COLO829 (cell line): ENCODE measurements around the gene ZNF608.

Experiments
- DNase-seq: peaks from one replicate; pipeline ENCODE4 v3.0.0; 2012; ENCODE audit warnings: low spot score

The ZNF608 gene

GRCh38 chr5:124716169-124716568, 30.3 kb downstream of the ZNF608 start:
- no peak for DNase-seq

DNA sequence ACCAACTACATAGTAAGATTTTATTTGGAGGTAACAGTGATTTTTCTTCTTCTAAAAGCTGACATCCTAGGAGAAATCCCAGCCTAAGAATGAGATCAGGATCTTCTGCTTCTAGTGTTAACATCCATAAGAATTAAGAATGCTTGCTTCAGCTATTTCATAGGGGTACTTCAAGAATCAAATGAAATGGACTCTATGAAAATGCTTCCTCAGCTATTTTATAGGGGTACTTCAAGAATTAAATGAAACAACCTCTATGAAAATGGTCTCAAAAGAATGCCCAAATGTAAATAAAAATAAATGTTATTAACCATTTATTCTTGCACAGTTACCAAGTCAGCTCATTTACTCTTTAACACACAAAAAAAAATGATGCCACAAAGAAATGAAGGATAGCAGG, 31.5 kb downstream of the ZNF608 start:
- no peak for DNase-seq

DNA sequence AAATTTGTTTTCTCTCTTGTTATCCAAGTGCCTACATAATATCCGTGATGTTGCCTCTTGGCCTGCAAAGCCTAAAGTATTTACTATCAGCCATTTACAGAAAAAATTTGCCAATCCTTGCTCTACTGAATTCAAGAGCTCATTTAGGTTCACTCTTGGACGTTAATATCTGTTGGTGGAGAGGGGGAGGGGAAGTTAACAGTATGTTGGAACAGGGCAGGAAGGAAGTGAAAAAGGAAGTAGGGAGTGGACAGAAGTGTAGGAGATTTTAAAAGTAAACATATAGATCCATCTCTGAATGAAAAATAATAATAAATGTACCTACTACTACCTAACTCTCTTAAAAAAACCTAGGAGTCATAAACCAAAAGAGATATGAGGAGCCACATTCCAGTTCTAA, 32.8 kb downstream of the ZNF608 start:
- no peak for DNase-seq

GRCh38 chr5:124712731-124713305, 33.6 kb downstream of the ZNF608 start:
- DNase-seq, result no peak

- DNase-seq, result no peak
These were observed 38.4 kb downstream of the ZNF608 start for GRCh38 chr5:124708086-124708485.

DNA sequence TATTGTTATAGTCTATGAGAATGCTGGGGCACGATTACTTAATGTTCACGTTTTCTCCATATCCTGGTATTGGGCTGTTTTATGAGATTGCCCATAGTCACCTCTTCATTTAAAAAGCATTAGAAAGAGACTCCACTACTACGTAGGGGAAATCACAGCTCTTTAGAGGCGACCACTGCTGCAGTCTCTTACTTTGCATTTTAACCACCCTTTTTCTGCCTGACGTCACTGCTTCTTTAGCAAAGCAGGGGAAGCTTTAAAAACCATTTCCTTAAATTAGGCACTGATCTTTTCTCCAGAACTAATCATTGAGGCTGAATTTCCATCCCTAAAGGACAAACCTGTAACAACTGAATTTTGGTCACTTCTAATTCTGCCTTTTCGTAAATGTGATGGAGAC, 38.9 kb downstream of the ZNF608 start:
- no peak for DNase-seq

GRCh38 chr5:124706729-124707361, 39.6 kb downstream of the ZNF608 start:
- DNase-seq, result no peak

DNA sequence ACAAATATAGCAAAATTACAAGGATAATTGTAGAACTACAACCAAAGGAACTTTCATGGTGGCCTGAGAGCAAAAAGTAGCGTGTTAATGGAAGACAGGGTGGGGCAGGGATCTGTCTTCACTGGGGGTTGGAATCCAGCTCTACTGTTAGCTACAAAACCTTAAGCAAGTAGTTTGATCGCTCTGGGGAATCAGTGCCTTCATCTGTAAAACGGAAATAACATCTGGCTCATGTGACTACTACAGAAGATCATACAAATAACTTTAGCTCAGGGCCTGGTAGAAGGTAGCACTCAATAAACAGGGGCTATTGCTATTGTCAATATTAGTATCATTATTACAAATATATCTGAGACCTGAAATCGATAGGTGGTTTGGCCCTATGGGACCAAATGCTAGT, 40.4 kb downstream of the ZNF608 start:
- no peak for DNase-seq

DNA sequence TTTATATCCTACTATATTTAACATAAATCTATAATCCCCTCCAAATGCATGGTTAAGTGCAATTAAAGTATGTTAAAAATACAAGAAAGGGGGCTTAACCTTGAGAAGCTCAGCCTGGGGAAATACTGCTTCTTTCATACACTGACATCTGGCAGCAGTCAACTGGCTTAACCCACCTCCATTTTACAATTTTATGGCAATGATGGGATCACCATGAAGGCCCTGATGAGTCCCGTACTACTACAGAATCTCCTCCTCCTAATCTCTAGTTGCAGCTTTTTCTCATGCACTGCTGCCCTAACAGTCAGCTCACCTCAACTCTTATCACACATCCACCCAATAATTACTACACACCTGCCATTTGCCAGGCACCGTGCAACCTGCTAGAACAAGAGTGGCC, 40.9 kb downstream of the ZNF608 start:
- no peak for DNase-seq

DNA sequence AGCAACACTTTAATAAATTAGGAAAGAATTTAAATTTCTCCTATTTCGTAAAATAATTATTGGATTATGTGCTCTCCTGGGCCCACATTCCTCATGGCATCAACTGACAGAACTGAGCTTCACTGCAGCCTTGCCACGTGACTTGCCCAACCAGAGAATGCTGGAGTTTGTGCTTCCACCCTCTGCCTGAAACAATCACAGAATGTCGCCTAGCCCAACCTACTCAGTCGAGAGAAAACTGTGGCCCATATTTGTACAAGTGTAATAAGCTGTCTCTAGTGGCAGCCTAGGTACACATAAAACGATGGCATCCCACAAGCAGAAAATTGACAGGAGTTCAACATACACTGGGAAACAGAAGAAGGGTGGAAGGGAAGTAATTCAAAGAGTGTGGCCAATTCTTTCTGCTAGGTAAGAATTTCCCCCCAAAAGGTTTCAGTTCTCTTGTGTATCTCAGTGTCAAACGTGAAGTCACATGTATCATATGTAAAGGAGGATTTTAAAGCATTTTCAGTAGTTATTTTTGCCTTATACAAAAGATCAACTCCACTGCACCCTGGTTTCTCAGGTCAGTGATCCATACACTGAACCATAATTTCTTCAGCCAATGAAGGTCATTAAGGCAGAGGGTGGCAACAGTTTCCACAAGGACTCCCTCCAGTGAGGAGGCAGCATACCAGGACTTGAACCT, 41.7 kb downstream of the ZNF608 start:
- DNase-seq, result no peak

GRCh38 chr5:124703995-124704394, 42.4 kb downstream of the ZNF608 start:
- DNase-seq, result no peak

GRCh38 chr5:124702525-124702924, 43.9 kb downstream of the ZNF608 start:
- DNase-seq, result peak; percentile 53

- no peak for DNase-seq
These were observed 44.5 kb downstream of the ZNF608 start for GRCh38 chr5:124701873-124702425.

DNA sequence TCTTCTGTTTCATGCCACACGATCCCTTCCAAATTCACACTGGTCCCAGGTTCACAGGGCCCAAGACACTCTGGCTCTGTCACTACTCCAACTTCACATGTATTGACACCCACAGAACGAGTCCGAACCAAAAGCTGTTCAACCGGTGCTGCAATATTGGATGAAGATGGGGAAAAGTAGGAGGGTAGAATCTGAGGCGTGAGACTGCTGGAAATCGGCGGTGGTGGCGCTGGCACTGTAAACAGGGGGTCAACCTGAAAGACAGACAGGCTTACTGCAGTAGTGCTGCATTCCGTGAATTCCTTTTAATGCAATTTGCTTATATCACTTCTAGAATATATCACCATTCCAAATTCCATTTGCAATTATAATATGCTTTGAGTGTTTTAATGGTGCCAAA, 45.4 kb downstream of the ZNF608 start:
- DNase-seq, result no peak

DNA sequence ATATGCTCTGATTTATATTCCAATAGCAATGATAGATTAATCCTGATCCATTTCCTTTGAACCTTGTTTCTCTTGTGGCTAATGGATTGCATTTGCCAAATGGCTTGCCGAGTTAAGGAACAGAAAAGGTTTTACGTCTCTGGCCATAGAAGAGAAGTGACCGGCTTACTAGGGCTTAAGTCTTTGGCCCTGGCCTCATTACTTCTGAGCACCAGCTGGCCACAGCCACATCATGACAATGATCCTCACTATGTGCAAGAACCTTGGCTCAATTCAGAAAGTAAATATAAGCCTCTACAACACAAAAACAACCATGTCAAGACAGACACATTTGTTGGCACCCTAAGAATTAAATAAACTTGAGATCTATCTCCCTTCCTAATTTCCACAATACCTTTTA, 46.1 kb downstream of the ZNF608 start:
- no peak for DNase-seq

DNA sequence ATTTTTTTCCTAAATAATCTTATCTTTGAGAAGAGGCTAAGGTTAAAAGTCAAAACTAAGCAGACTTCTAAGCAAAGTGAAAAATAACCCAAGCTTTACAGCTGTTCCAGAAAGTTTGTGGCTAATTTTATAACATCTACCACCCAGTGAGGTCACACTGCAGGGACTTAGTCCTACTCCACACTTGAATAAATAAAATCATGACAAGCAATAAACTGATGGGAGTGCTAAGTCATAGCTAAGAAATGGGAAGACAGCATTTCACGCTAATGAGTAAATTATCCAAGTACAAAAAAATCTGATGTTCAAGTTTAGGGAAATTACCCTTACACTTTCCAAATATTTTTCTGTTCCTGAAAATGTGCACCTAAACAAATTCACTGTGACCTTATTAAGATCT, 47.7 kb downstream of the ZNF608 start:
- no peak for DNase-seq

GRCh38 chr5:124697933-124698591, 48.4 kb downstream of the ZNF608 start:
- no peak for DNase-seq

- DNase-seq, result no peak
These were observed 48.9 kb downstream of the ZNF608 start for GRCh38 chr5:124697501-124697900.

DNA sequence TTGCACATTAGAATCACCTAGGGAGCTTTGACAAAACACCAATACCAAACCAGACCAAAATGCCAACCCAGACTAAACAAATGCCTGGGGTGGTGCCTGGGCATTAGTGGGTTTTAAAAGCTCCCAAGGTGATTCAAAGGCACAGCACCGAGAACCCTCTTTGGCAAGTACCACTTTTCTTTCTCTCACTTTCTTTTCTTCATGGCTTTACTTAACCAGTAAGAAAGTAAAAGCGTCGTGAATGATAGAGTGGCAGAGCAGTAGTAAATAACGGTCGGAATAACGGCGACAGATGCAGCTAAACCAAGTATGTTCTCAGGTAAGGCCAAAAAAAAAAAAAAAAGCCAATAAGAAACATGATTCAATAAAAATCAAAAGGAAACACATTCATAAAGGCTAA, 49.5 kb downstream of the ZNF608 start:
- DNase-seq, result no peak
